Measurements from ENCODE around the gene TUSC2. TPM values are rescaled to one million over a fixed set of nuclear protein-coding genes. Genes with fewer than 3 reads are reported as not detected.
A peak's percentile ranks its signal among the peaks of the same experiment; 100 is the strongest.

Gene TUSC2
- total RNA-seq, 1 experiment from 2014 or later: 34.0 TPM

DNA sequence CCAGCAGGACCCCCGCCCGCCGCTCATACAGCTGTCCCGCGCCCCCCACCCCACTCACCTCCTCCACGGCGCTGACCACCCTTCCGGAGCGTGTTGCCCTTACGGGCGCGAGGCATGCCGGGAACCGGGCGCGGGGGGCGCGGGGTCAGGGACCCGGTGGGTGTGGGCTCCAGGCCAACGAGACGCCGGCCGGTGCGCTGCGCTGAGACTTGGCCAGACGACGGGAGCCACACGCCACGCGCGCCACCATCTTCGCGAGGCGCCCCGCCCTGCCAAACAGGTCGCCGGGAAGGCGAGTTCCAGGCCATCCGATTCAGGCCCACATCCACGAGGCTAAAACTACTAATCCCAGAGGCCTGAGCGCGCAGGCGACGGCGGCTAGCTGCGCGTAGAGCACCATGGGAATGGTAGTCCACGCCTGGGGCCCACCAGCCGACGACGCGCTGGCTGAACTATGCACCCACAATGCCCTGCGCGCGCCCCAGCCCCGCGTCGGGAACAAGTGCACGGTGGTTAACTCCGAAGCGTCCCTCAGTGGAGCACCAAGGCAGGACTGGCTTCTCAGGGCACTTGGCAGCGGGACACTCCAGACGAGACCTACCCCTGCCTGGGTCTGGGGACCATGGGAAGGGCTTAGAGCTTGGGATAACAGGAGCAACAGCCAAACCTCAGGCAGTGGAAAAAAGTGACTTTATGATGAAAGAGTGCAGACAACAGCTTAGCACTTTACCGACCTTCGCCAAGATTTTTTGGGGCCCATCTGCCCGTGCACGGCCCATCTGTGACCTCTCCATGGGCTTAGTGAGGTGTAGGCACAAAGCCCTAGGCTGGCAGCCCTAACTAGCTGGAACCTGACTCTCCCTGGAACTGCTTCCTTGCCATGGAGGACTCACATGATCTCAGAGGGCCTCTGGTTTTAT lies 35.6 kb downstream of the TUSC2 start, which contains the start of gene IFRD2:
IFRD2 (minus strand) TSS at position 271 of the 920 bp plus-strand sequence; CDS start at position 116, 155 bp downstream.
- Histone ChIP-seq H3K9me3 (ENCODE audit: control insufficient read depth in 1 of 2, insufficient read depth in 1 of 2, low read depth in 1 of 2, low read length in 2 of 2) (no peaks in the 10 kb centered on the region), H3K79me2 (ENCODE audit: insufficient read depth, low read length) (peaks cover 42% of the 10 kb centered on the region), H2AFZ (ENCODE audit: low read depth, low read length, poor library complexity, severe bottlenecking) (no peak within 1 kb of the TSS), H3K9me2 (ENCODE audit: insufficient read depth) (no peaks in the 10 kb centered on the region), H3K27me3 (ENCODE audit: insufficient read depth, low read length) (no peaks in the 10 kb centered on the region), H3K4me2 (ENCODE audit: low read length) (peak within 1 kb of the TSS; percentile 85), H3K4me1 (ENCODE audit: control insufficient read depth in 1 of 2, insufficient read depth in 2 of 2, low read length in 2 of 2) (peaks cover 11 to 17% of the 10 kb centered on the region in 2 experiments), H3K9ac (ENCODE audit: low read length) (peak within 1 kb of the TSS; percentile 99), H4K20me1 (ENCODE audit: insufficient read depth) (no peaks in the 10 kb centered on the region), H3K27ac (ENCODE audit: low read depth, low read length) (peak within 1 kb of the TSS; percentile 95), H3K4me3 (replicated peaks in 1 of 2; ENCODE audit: low read depth in 1 of 2, low read length in 2 of 2) (peak within 1 kb of the TSS; percentile 98 to 99), H3K36me3 (ENCODE audit: control insufficient read depth in 1 of 2, insufficient read depth in 2 of 2, low read length in 2 of 2) (peaks cover 20 to 34% of the 10 kb centered on the region in 2 experiments)
- ATAC-seq: peak; percentile 94
- TF ChIP-seq POLR2AphosphoS5 (IDR thresholded peaks at IDR 0.05; ENCODE audit: low read depth, low read length): peak; percentile 87; the same call in 1 of the 2 replicates
- TF ChIP-seq, protein P1, sequence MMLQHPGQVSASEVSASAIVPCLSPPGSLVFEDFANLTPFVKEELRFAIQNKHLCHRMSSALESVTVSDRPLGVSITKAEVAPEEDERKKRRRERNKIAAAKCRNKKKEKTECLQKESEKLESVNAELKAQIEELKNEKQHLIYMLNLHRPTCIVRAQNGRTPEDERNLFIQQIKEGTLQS (IDR thresholded peaks at IDR 0.05): no peak
- peak; percentile 56 for TF ChIP-seq POLR2A (IDR thresholded peaks at IDR 0.05; ENCODE audit: borderline replicate concordance, extremely low read depth, insufficient read depth, insufficient read length)
- peak; percentile 13; the same call in 1 of the 2 replicates for TF ChIP-seq ZFX (IDR thresholded peaks at IDR 0.05)
- TF ChIP-seq YY1 (IDR thresholded peaks at IDR 0.05; ENCODE audit: extremely low read depth, insufficient replicate concordance, low read depth, low read length): peak; percentile 91
- no peak for TF ChIP-seq EZH2 (IDR thresholded peaks at IDR 0.05)
- TF ChIP-seq, protein P2, sequence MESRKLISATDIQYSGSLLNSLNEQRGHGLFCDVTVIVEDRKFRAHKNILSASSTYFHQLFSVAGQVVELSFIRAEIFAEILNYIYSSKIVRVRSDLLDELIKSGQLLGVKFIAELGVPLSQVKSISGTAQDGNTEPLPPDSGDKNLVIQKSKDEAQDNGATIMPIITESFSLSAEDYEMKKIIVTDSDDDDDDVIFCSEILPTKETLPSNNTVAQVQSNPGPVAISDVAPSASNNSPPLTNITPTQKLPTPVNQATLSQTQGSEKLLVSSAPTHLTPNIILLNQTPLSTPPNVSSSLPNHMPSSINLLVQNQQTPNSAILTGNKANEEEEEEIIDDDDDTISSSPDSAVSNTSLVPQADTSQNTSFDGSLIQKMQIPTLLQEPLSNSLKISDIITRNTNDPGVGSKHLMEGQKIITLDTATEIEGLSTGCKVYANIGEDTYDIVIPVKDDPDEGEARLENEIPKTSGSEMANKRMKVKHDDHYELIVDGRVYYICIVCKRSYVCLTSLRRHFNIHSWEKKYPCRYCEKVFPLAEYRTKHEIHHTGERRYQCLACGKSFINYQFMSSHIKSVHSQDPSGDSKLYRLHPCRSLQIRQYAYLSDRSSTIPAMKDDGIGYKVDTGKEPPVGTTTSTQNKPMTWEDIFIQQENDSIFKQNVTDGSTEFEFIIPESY (IDR thresholded peaks at IDR 0.05; ENCODE audit: extremely low read depth, insufficient replicate concordance, low read length): peak; percentile 28
- DNase-seq (ENCODE audit: low read depth, low spot score): peak; percentile 96
- TSS peak; percentile 99 for BruUV-seq (replicated peaks)
- intact Hi-C loops (cut with micrococcal nuclease): no loop called here
- CTCF ChIA-PET: interaction anchor here (1.2 to 1.9 kb wide), 6 partner anchors 18 to 66 kb away, joined by 3 to 8 read pairs (median 6); no protein-coding TSS in a partner anchor
- RAD21 ChIA-PET (ENCODE audit: low non-redundant PET in 1 of 2, low total read pairs in 2 of 2, uncharacterized antibody in 2 of 2, unreplicated experiment in 2 of 2): interaction anchor here (0.7 to 0.9 kb wide), 2 partner anchors 29 to 98 kb away, joined by 3 to 4 read pairs; no protein-coding TSS in a partner anchor
- POLR2A ChIA-PET: interaction anchor here (1.0 to 1.8 kb wide), 9 partner anchors 8 to 57 kb away, joined by 3 to 7 read pairs (median 4); partner anchors contain the start of genes GNAI2 and HYAL1
